NT2/D1 (cell line): ENCODE data around the gene PAK5.

Source experiments
- YY1 ChIP-seq: IDR thresholded peaks from 2 replicates; pipeline ENCODE4 v1.6.1; 2011; ENCODE audit not compliant: insufficient read length, insufficient read depth
- ZNF274 ChIP-seq: IDR thresholded peaks from 2 replicates; pipeline ENCODE4 v1.6.1; 2011; ENCODE audit warnings: mild to moderate bottlenecking, low read depth, low read length

DNA sequence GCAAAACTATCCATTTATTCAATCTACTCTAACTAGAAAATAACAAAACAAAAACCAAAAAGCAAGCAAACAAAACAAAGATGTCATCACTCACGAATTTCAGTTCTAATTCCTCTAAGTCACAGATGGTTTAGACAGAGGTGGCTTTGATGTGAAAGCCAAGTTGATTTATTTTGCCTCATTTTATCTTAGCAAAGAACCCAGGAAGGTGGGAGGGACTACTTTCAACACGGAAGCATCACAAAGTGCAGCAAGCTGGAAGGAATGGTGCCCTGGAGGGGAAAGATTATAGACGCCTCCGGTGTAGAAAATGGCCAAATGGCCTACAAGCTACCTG, 236.1 kb downstream of the PAK5 start:
- no peak for TF ChIP-seq YY1
- no peak for TF ChIP-seq ZNF274
